ENCODE data around the gene CARM1. TPM values are rescaled to one million over a fixed set of nuclear protein-coding genes. Genes with fewer than 3 reads are reported as not detected.

The CARM1 gene
- total RNA-seq, 4 donors from 2014 or later, result 11.8 to 20.5 (median 16.5) TPM

DNA sequence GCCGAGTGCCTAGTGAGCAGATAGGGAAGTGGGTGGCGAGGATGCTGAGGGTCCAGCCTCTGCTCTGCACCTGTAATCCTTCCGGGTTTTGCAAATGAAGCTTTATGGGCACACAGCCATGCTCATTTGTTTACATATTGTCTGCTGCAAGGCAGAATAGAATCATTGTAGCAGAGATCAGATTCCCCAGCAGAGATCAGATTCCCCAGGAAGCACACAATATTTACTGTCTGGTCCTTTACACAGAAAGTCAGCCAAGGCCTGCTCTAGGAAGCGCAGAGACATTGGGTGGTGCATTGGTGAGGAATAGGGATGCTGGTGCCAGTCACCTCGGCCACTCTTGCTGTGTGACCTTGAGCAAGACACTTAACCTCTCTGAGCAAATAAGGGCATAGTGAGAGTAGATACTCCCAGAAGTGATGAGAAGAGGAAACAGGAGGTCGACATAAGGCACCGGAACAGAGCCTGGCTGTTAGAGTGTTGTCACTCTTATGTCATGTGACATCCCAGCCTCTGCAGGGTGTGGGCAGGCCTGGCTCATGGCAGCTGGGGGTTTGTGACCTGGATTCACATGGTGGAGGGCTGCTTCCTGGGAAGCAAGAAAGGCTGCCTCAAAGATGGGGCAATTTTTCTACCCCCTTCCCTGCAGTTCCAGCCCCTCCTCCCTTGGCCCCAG is 25.6 kb downstream of the CARM1 start:
- no peak for ATAC-seq (ENCODE audit: low FRiP score)
- TF ChIP-seq, protein P1, sequence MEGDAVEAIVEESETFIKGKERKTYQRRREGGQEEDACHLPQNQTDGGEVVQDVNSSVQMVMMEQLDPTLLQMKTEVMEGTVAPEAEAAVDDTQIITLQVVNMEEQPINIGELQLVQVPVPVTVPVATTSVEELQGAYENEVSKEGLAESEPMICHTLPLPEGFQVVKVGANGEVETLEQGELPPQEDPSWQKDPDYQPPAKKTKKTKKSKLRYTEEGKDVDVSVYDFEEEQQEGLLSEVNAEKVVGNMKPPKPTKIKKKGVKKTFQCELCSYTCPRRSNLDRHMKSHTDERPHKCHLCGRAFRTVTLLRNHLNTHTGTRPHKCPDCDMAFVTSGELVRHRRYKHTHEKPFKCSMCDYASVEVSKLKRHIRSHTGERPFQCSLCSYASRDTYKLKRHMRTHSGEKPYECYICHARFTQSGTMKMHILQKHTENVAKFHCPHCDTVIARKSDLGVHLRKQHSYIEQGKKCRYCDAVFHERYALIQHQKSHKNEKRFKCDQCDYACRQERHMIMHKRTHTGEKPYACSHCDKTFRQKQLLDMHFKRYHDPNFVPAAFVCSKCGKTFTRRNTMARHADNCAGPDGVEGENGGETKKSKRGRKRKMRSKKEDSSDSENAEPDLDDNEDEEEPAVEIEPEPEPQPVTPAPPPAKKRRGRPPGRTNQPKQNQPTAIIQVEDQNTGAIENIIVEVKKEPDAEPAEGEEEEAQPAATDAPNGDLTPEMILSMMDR (IDR thresholded peaks at IDR 0.05), result no peak
- DNase-seq (ENCODE audit: low spot score), result no peak

DNA sequence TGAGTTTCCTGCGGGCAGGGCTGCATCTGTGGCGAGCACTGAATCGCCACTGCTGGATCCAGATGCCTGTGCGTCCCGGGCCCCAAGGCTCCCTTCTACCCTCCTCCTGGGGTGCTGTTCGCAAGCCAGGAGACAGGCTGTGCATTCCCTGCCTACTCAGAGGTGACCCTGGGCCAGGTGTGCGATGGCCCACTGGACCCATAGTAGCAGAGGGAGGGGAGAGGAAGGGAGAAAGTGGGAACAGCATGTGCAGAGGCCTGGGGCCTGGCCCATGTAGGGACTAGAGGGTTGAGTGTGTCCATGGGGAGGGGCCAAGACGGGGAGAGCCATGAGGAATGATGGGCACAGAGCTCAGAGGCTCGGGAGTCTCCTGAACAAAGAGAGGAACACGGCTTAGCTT is 27.3 kb downstream of the CARM1 start:
- TF ChIP-seq, protein P1 (IDR thresholded peaks at IDR 0.05), result no peak
- DNase-seq (ENCODE audit: low spot score) (no peak), ATAC-seq (ENCODE audit: low FRiP score) (no peak)

DNA sequence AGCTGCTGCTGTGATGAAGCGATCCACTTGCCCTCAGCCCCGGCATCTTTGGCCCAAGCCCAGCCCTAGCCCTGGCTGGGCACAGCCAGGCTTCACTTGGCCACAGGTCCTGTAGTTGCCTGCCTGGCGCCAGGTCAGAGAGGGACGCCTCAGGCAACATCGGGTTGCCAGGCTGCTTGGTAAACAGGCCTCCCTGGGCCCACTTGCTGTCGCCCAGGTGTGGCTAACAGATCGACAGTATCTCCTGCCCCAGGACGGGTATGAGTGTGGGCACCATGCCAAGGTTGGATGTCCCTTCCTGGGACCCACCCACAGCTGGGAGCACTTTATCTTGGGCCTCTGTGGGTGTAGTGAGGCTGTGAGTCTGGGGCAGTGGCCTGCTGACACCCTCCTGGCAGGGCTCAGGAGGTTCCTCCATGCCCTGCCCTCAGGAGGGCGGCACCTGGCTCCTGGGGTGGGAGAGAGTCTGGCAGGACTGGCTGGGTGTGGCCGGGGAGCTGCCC is 27.8 kb downstream of the CARM1 start:
- TF ChIP-seq, protein P1 (IDR thresholded peaks at IDR 0.05), result no peak
- DNase-seq (ENCODE audit: low spot score) (no peak), ATAC-seq (ENCODE audit: low FRiP score) (peak; percentile 35)

DNA sequence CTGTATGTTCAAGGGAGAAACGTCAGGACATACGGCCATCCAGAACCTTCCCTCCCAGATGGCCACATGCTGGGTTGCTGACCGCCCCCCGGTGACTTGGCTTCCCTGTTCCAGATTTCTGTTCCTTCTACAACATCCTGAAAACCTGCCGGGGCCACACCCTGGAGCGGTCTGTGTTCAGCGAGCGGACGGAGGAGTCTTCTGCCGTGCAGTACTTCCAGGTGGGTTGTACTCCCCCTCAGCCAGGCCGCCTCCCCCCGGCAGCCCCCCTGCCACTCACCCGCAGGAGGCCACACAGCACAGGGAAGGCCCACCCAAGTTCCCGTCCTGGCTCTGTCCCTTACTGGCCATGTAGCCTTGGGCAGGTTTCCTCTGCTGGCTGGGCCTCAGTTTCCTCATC is 36.6 kb downstream of the CARM1 start:
- ATAC-seq (ENCODE audit: low FRiP score) (no peak), DNase-seq (ENCODE audit: low spot score) (no peak)

DNA sequence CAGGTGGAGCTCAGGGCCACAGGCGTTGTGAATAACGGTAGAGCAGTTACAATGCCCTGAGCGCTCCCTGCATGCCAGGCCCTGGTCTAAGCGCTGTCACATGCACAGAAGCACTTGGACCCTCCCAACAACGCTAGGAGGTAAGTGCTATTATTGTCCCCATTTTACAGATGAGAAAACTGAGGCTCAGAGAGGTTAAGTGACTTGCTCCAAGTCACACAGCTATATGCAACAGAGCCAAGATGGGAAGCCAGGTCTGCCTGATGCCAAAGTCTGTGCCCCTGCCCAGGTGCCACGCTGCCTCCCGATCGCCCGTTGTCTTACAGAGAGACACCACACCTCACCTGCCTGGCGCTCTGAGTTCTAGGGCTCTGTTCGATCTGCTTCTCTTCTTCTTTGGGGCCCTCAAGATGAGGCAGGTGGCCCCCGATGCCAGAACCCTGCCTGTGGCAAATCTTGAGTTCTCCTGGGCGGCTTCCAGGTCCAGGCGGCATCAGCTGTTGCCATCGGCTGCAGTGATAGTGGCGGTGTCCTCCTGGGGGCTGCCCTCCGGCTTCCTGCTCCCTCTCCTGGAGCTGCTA is 37.1 kb downstream of the CARM1 start:
- no peak for ATAC-seq (ENCODE audit: low FRiP score)
- no peak for DNase-seq (ENCODE audit: low spot score)
- TF ChIP-seq, protein P1 (IDR thresholded peaks at IDR 0.05), result no peak

More for the DNA sequence above, 36.6 kb downstream of the CARM1 start:
- TF ChIP-seq, protein P1 (IDR thresholded peaks at IDR 0.05), result no peak

DNA sequence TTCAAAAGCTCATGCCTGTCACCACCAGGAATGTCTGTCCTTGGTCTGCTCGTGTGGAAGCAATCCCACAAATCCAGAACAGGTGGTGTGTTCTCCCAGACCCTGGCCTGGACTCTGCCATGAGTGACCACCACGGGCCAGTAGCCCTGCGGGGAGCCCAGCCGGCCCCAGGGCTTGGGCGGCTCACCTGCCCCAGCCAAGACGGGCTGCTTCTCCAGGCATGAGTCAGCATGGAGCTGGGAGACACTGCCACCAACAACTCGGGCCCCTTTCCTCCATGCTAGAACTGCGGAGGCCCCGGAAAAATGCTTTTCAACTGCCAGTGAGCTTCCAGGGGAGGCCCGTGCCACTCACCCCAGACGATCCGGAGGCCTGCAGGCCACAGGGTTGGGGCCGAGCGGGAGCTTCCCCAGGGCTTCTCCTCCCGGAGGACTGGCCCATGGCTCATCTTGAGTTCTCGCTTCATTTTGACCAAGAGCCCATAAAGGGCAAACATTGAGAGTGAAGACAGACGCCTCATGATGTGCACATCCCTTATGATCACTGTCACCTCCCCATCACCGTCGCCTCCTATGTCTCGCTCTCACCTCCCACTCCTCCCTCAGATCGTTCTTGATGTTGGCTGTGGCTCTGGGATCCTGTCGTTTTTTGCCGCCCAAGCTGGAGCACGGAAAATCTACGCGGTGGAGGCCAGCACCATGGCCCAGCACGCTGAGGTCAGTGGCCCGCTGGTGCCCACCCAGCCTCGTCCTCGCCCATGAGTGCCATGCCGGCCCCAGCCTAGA is 40.4 kb downstream of the CARM1 start:
- TF ChIP-seq, protein P1 (IDR thresholded peaks at IDR 0.05), result no peak
- ATAC-seq (ENCODE audit: low FRiP score) (no peak), DNase-seq (ENCODE audit: low spot score) (no peak)

All from omental fat pad (tissue), 4 donors.